ENCODE measurements around the gene KCNQ4.

The KCNQ4 gene

GRCh38 chr1:40756523-40756922 lies 27.1 kb upstream of the KCNQ4 start:
- DNase-seq = no peak

DNA sequence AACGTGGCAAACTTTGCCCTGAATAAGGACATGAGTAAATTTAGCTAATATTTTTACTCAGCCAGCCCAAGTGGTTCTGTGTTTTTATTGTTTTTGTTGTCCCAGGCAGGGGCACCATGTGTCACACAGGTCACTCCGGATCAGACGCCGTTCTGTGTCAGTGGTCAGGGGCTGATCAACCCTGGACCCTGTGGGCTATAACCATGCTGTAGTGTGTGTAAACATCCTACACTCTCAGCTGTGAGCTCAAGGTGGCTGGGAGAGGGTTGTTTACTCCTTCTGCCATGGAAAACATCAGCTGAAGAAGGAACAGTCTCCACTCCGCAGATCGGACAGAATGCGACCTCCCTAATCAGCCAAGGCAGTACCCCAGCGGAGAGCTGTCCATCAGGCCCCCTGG lies 26.5 kb upstream of the KCNQ4 start:
- DNase-seq = no peak

DNA sequence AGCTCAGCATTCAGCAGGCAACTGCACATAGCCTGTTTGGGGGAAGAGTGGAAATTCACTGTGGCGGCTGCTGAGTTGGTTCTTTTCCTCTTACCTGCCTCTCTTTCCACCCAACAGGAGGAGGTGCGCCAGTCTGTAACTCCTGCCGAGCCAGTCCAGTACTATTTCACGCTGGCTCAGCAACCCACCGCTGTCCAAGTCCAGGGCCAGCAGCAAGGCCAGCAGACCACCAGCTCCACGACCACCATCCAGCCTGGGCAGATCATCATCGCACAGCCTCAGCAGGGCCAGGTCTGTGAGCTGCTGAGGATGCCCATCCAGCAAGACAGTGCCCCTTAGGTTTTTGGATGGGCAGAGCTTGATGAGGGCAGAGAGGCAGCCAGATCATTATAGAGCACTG lies 25.6 kb upstream of the KCNQ4 start:
- no peak for DNase-seq

- no peak for DNase-seq
These were observed 24.8 kb upstream of the KCNQ4 start for GRCh38 chr1:40758578-40759343.

GRCh38 chr1:40760984-40761383 lies 22.6 kb upstream of the KCNQ4 start:
- DNase-seq = no peak

DNA sequence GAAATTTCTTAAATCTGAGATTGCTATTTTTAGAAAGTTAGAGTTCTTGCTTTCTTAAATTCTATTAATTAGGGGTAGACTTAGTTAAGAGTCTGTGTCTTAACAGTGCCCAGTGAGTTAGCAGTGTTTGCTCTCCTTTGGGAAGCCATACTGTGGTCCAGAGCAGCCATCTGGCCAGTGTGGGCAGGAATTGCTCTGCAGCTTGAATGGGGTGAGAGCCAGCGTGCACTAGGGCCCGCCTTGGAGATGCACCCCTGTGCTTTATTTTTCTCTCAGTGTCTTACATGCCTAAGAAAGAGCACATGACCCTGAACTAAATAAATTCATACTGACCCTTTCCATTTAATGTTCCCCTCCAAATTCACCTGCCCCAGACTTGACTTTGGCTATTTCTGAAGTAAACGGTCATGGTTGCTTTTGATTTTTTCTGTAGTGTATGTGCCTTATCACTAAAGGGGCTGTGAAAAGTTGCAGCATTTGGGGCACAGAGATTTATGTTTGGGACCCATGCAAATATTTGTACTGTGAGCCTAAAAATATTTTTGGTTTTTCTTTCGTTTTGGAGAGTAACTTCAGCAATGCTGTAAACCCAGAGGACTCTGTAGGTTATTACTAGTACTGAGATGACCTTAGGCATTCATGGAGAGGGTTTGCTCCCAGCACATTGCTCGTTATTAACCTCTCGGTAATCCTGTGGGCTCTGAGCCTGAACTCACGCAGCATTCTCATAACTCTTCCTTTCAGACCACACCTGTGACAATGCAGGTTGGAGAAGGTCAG lies 21.3 kb upstream of the KCNQ4 start:
- no peak for DNase-seq

- no peak for DNase-seq
These were observed 19.6 kb upstream of the KCNQ4 start for GRCh38 chr1:40763742-40764532.

- no peak for DNase-seq
These were observed 18.6 kb upstream of the KCNQ4 start for GRCh38 chr1:40764981-40765380.

GRCh38 chr1:40766017-40766416 lies 17.6 kb upstream of the KCNQ4 start:
- DNase-seq = no peak

GRCh38 chr1:40766560-40766959 lies 17.0 kb upstream of the KCNQ4 start:
- no peak for DNase-seq

GRCh38 chr1:40768146-40768990 lies 15.2 kb upstream of the KCNQ4 start:
- no peak for DNase-seq

GRCh38 chr1:40769815-40770214 lies 13.8 kb upstream of the KCNQ4 start:
- DNase-seq = no peak

GRCh38 chr1:40770296-40771070 lies 13.1 kb upstream of the KCNQ4 start:
- no peak for DNase-seq

- DNase-seq = no peak
These were observed 11.2 kb upstream of the KCNQ4 start for GRCh38 chr1:40772146-40772955.

DNA sequence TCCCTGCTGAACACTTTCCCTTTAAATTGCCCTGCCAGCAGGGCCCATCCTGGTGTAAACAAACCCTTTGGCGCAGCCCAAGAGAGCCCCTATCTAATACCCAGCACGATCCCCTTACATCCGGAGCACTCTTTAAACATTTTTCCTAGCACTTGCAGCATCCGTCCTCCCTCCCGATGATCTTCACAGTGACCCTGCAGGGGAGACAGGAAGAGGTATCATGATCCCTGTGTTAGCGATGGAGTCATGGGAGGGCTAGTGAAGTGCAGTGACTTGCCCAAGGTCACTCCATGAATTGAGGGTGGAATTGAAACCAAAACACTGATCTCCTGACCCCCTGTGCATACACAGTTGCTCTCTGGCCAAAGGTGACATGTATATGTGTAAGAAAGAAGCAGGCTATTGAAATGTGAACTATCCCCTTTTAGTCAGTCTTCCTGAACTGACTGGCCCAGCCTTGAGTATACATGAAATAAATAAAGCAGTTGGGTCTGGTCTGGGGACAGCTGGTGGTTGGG lies 9.8 kb upstream of the KCNQ4 start:
- no peak for DNase-seq

GRCh38 chr1:40774266-40774998 lies 9.2 kb upstream of the KCNQ4 start:
- DNase-seq = no peak

DNA sequence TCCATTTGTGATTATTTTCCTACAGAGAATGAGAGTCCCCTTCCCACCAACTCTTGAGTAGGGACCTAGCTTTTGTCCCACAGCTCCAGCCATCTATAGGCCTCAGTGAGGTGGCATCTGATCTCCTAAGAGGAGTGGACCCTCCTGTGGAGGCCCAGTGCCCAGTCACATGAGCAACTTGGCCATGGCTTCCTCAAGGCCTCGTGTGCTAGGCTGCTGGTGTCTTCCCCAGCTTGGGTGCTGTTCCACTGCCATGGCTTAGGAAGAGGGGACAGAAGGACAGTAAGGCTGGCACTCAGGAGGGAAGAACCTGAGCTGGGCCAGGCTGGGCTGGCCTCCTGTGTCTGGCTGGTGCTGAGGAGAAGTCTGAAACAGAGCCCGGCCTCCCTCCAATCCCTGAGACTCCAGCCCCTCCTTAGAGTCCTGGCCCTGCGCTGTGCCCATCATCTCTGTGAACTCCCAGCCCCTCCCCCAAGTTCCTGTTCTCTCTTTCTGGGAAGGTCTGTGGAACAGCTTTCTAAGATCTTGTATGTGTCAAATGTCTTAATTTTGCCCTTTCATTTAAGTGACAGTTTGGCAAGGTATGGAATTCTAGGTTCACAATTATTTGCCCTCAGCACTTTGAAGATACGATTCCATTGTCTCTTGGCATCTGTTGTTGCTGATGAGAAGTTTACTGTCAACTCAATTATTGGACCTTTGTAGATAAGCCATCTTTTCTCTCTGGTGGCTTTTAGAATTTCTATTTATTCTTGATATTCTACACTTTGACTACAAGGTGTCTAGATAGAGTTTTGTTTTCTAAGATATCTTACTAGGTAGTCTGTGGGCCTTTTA lies 7.1 kb upstream of the KCNQ4 start:
- no peak for DNase-seq

DNA sequence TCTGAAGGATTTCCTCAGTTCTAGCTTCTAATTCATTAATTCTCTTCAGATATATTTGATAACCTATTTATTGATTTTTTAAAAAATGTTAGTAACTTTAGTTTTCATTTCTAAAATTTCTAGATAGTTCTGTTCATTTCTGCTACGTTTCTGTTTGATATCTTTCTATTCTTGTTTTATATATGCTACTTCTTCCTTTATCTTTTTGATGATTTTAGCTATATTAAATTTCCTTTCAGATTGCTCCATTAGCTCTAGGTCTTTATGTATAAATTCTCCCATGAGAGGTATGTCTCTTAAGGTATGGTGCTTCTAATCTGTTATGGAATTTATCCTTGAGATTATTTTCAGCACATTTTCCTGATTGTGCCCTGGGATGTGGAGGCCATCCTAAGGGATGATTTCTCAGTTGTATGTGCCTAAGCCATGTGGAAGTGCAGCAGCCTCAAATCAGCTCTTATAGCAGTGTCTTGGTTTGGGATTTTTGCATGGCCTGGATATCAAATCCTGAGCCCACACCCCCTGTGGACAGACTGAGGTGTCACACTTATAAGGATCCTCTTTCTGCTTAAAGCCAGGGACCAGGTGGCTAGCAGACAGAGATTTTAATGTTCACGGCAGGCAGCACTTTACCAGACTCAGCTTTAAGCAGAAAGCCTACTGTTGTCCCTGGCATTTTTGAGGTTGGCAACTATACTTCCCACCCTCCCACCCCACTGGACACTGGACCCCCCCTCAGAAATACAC lies 6.2 kb upstream of the KCNQ4 start:
- DNase-seq = no peak
